H1 (cell line): Measurements from ENCODE around the gene OBI1. TPM values are rescaled to one million over a fixed set of nuclear protein-coding genes. Genes with fewer than 3 reads are reported as not detected.

Experiments
- CTCF ChIA-PET: fragments of 300-600 bp; sonication (Branson Sonifier 250); formaldehyde crosslinking; loops from one replicate; lab custom pipeline; 2021; ENCODE audit not compliant: partially characterized antibody; lab: Charles Lee
- POLR2A ChIA-PET: fragments of 300-600 bp; sonication (Branson Sonifier 250); formaldehyde crosslinking; loops from one replicate; lab custom pipeline; 2021; ENCODE audit warnings: inconsistent platforms; ENCODE audit not compliant: partially characterized antibody; lab: Charles Lee
- DNase-seq, 2 experiments: peaks; one replicate each; pipeline versions ENCODE4 v3.0.0 to v3.0.0-alpha.2; 2010 to 2022; ENCODE audit warnings: low spot score in 2 of 2, low read depth in 1 of 2, mixed read lengths in 1 of 2
- FAIRE-seq: peaks from 2 replicates; lab custom pipeline; 2011; peaks lifted over from hg19 to GRCh38; lab: Jason Lieb, UNC
- H2AFZ ChIP-seq: 2 replicates; pipeline ENCODE4 v1.8.1; 2012; ENCODE audit warnings: low read length, inconsistent platforms
- H2AK5ac ChIP-seq: 2 replicates; pipeline ENCODE4 v1.6.1; 2013; ENCODE audit warnings: low read depth, low read length
- H2BK120ac ChIP-seq: replicated peaks from 2 replicates; pipeline ENCODE3; 2013; ENCODE audit warnings: low read depth, low read length, inconsistent platforms
- H2BK12ac ChIP-seq: 2 replicates; pipeline ENCODE4 v1.6.1; 2013; ENCODE audit warnings: low read depth, low read length
- H2BK15ac ChIP-seq: 2 replicates; pipeline ENCODE4 v1.6.1; 2013; ENCODE audit warnings: low read length
- H2BK20ac ChIP-seq: 2 replicates; pipeline ENCODE4 v1.6.1; 2013; ENCODE audit warnings: low read length
- H2BK5ac ChIP-seq: 2 replicates; pipeline ENCODE4 v1.6.1; 2013; ENCODE audit warnings: low read depth, low read length
- H3K14ac ChIP-seq: 2 replicates; pipeline ENCODE4 v1.6.1; 2013; ENCODE audit warnings: inconsistent platforms; ENCODE audit not compliant: insufficient read length
- H3K18ac ChIP-seq: 2 replicates; pipeline ENCODE4 v1.6.1; 2013; ENCODE audit warnings: low read length; ENCODE audit errors: extremely low read depth
- H3K23ac ChIP-seq: 2 replicates; pipeline ENCODE4 v1.6.1; 2013; ENCODE audit warnings: inconsistent platforms; ENCODE audit not compliant: insufficient read length
- H3K23me2 ChIP-seq: 2 replicates; pipeline ENCODE4 v1.6.1; 2013; ENCODE audit warnings: low read depth, low read length
- H3K27ac ChIP-seq: 2 replicates; pipeline ENCODE4 v1.6.1; 2011; ENCODE audit warnings: low read depth, low read length, inconsistent platforms
- H3K27me3 ChIP-seq, 4 experiments: replicated peaks in 1 of 4; 1 replicate in 1 of 4; 2 replicates in 3 of 4; pipeline versions ENCODE4 v1.6.1 to v1.8.1; 2011 to 2013; ENCODE audit warnings: low read length in 3 of 4, mild to moderate bottlenecking in 3 of 4, inconsistent platforms in 2 of 4, mixed read lengths in 2 of 4, moderate library complexity in 1 of 4; ENCODE audit not compliant: control insufficient read depth in 3 of 4, insufficient read depth in 3 of 4; ENCODE audit errors: extremely low read depth in 1 of 4
- H3K36me3 ChIP-seq, 4 experiments: 2 replicates each; pipeline versions ENCODE4 v1.6.1 to v1.8.1; 2011 to 2013; ENCODE audit warnings: mild to moderate bottlenecking in 4 of 4, low read length in 3 of 4, moderate library complexity in 2 of 4, control low read depth in 1 of 4, inconsistent platforms in 1 of 4; ENCODE audit not compliant: insufficient read depth in 4 of 4, control insufficient read depth in 2 of 4
- H3K4ac ChIP-seq: replicated peaks from 2 replicates; pipeline ENCODE3; 2013; ENCODE audit warnings: low read length, low read depth, mixed read lengths, inconsistent platforms; ENCODE audit not compliant: insufficient read length
- H3K4me1 ChIP-seq, 4 experiments: replicated peaks in 1 of 4; 1 replicate in 1 of 4; 2 replicates in 3 of 4; pipeline versions ENCODE4 v1.6.1 to v1.8.1; 2011 to 2013; ENCODE audit warnings: low read length in 3 of 4, inconsistent platforms in 2 of 4, mixed read lengths in 1 of 4; ENCODE audit not compliant: insufficient read depth in 4 of 4, control insufficient read depth in 3 of 4
- H3K4me2 ChIP-seq, 2 experiments: 2 replicates each; pipeline versions ENCODE4 v1.6.1 to v1.8.1; 2011 to 2013; ENCODE audit warnings: low read depth in 2 of 2, low read length in 2 of 2, control low read depth in 1 of 2, inconsistent platforms in 1 of 2, mild to moderate bottlenecking in 1 of 2; ENCODE audit not compliant: insufficient read depth in 1 of 2
- H3K4me3 ChIP-seq, 4 experiments: fragments of 200-600, 300-600 bp in 1 of 4; sonication (generic), shearing (Covaris generic), sonication (Bioruptor Twin) in 1 of 4; 2 replicates each; pipeline versions ENCODE4 v1.5.1 to v1.8.1; 2011 to 2016; ENCODE audit warnings: low read length in 4 of 4, low read depth in 3 of 4, control low read depth in 2 of 4, inconsistent platforms in 2 of 4, mild to moderate bottlenecking in 2 of 4, mixed read lengths in 1 of 4, moderate library complexity in 1 of 4; ENCODE audit not compliant: insufficient read depth in 2 of 4; ENCODE audit errors: extremely low read depth in 1 of 4
- H3K56ac ChIP-seq: replicated peaks from 2 replicates; pipeline ENCODE3; 2013; ENCODE audit warnings: low read depth, mild to moderate bottlenecking, mixed read lengths, low read length, inconsistent platforms; ENCODE audit not compliant: insufficient read length
- H3K79me1 ChIP-seq: 2 replicates; pipeline ENCODE4 v1.6.1; 2013; ENCODE audit warnings: low read depth, low read length, control low read depth
- H3K79me2 ChIP-seq, 2 experiments: 2 replicates each; pipeline versions ENCODE4 v1.6.1 to v1.8.1; 2012 to 2013; ENCODE audit warnings: low read length in 2 of 2, mild to moderate bottlenecking in 2 of 2, inconsistent platforms in 1 of 2; ENCODE audit not compliant: insufficient read depth in 2 of 2, control insufficient read depth in 1 of 2
- H3K9ac ChIP-seq, 4 experiments: replicated peaks in 1 of 4; 1 replicate in 1 of 4; 2 replicates in 3 of 4; pipeline versions ENCODE4 v1.6.1 to v1.8.1; 2011 to 2013; ENCODE audit warnings: low read depth in 3 of 4, low read length in 3 of 4, control low read depth in 2 of 4, mild to moderate bottlenecking in 2 of 4, moderate library complexity in 2 of 4, inconsistent platforms in 1 of 4; ENCODE audit errors: extremely low read depth in 1 of 4
- H3K9me3 ChIP-seq, 2 experiments: 2 replicates each; pipeline versions ENCODE4 v1.6.1 to v1.8.1; 2012 to 2013; ENCODE audit warnings: mild to moderate bottlenecking in 2 of 2, moderate library complexity in 2 of 2, control low read depth in 1 of 2, inconsistent platforms in 1 of 2, low read depth in 1 of 2, low read length in 1 of 2, mixed read lengths in 1 of 2; ENCODE audit not compliant: insufficient read depth in 2 of 2
- H4K20me1 ChIP-seq, 2 experiments: replicated peaks in 1 of 2; 2 replicates each; pipeline versions ENCODE3 to v1.8.1; 2011 to 2013; ENCODE audit warnings: inconsistent platforms in 2 of 2, low read length in 2 of 2, mild to moderate bottlenecking in 1 of 2; ENCODE audit not compliant: insufficient read depth in 2 of 2, control insufficient read depth in 1 of 2
- H4K5ac ChIP-seq: 2 replicates; pipeline ENCODE4 v1.6.1; 2013; ENCODE audit warnings: low read length, low read depth, mixed read lengths, inconsistent platforms; ENCODE audit not compliant: insufficient read length
- H4K8ac ChIP-seq: 2 replicates; pipeline ENCODE4 v1.8.0; 2013; ENCODE audit warnings: mild to moderate bottlenecking, moderate library complexity, low read length, inconsistent platforms; ENCODE audit not compliant: insufficient read depth; ENCODE audit errors: extremely low read depth
- H4K91ac ChIP-seq: replicated peaks from 2 replicates; pipeline ENCODE3; 2013; ENCODE audit warnings: low read length, mixed read lengths, inconsistent platforms; ENCODE audit not compliant: insufficient read length
- CHD2 ChIP-seq: IDR thresholded peaks from 2 replicates; pipeline ENCODE4 v1.6.1; 2012; ENCODE audit warnings: low read length, improper control_type of control experiment
- EGR1 ChIP-seq: IDR thresholded peaks from 2 replicates; pipeline ENCODE4 v1.6.1; 2011; ENCODE audit warnings: low read depth, low read length, borderline replicate concordance
- EZH2 ChIP-seq: fragments of 200-600 bp; sonication (generic); IDR thresholded peaks from 2 replicates; pipeline ENCODE4 v1.7.1; 2012; ENCODE audit warnings: low read depth, mild to moderate bottlenecking, moderate library complexity, low read length, inconsistent platforms; ENCODE audit not compliant: severe bottlenecking
- GTF2F1 ChIP-seq: IDR thresholded peaks from 2 replicates; pipeline ENCODE4 v1.6.1; 2012; ENCODE audit warnings: low read depth, low read length, improper control_type of control experiment, borderline replicate concordance
- JUND ChIP-seq: IDR thresholded peaks from 2 replicates; pipeline ENCODE4 v1.6.1; 2011; ENCODE audit warnings: mild to moderate bottlenecking, improper control_type of control experiment, low read length
- MAFK ChIP-seq: IDR thresholded peaks from 2 replicates; pipeline ENCODE4 v1.6.1; 2012; ENCODE audit warnings: low read depth, mild to moderate bottlenecking, improper control_type of control experiment, low read length
- NRF1 ChIP-seq: IDR thresholded peaks from 2 replicates; pipeline ENCODE4 v1.6.1; 2011; ENCODE audit warnings: mild to moderate bottlenecking, low read depth, low read length, improper control_type of control experiment
- SP4 ChIP-seq: IDR thresholded peaks from 2 replicates; pipeline ENCODE4 v1.6.1; 2012; ENCODE audit warnings: low read length, inconsistent platforms
- TBP ChIP-seq: IDR thresholded peaks from 2 replicates; pipeline ENCODE4 v1.6.1; 2011; ENCODE audit warnings: low read depth, low read length, improper control_type of control experiment
- TEAD4 ChIP-seq: IDR thresholded peaks from 2 replicates; pipeline ENCODE4 v1.6.1; 2012; ENCODE audit warnings: low read depth, low read length, inconsistent platforms, mixed read lengths
- ZNF274 ChIP-seq: IDR thresholded peaks from 2 replicates; pipeline ENCODE4 v1.7.0; 2012; ENCODE audit warnings: low read length, borderline replicate concordance; ENCODE audit errors: extremely low read depth
- WGBS, 2 experiments: shearing (Covaris generic) in 1 of 2; methylation state at CpG; one replicate each; pipeline versions ENCODE4 v1.1.6 to v1.1.7; 2013 to 2015; ENCODE audit warnings: low lambda C conversion rate in 2 of 2, mixed read lengths in 2 of 2, inconsistent platforms in 1 of 2, low coverage in 1 of 2, missing lambda C conversion rate in 1 of 2; ENCODE audit not compliant: insufficient replicate concordance in 2 of 2, insufficient coverage in 1 of 2, insufficient read length in 1 of 2; ENCODE audit errors: extremely low coverage in 1 of 2, missing lambda C conversion rate in 1 of 2; 5-methylcytosine and 5-hydroxymethylcytosine counted together
- polyA plus RNA-seq, 7 experiments: library from polyadenylated mRNA; depleted of rRNA in 3 of 7; stranded (reverse) in 5 of 7; unstranded in 2 of 7; fragments of >200 nt in 5 of 7; fragments of 200-250 nt in 2 of 7; gene quantifications; 1 replicate in 5 of 7; 2 replicates in 1 of 7; 4 replicates in 1 of 7; pipeline versions ENCODE4 v1.2.1 to v1.2.3, GENCODE V29; 2011 to 2013; ENCODE audit warnings: missing spikeins in 2 of 7, mixed read lengths in 2 of 7
- total RNA-seq: library from RNA; stranded (reverse); fragmentation: NEBNext Ultra II Directional; extraction: Animal tissue kit (Norgen Biotek cat#: 25700); gene quantifications from 2 replicates; pipeline ENCODE4 v1.2.1, GENCODE V29; 2021

The OBI1 gene
- total and polyA plus RNA-seq, 2 of the 8 experiments (the other 6 are each of a cell fraction or from before 2014, with no cell fraction given): 7.1 to 14.3 TPM

- Histone ChIP-seq H4K5ac (no peak overlapping the region), H4K20me1 (peaks cover 17 to 23% of the 10 kb centered on the region in 2 experiments), H2AFZ (no peak overlapping the region), H3K27me3 (peaks cover 85 to 97% (median 94%) of the 10 kb centered on the region in 4 experiments), H3K23me2 (peaks cover 19% of the 10 kb centered on the region; the same call in 1 of the 2 replicates), H2BK12ac (peak overlapping the region; percentile 84; the same call in 1 of the 2 replicates), H3K27ac (no peak overlapping the region), H3K23ac (no peak overlapping the region), H4K91ac (no peak overlapping the region), H2BK20ac (no peak overlapping the region), H4K8ac (peak overlapping the region; percentile 75), H3K56ac (no peak overlapping the region), H3K14ac (no peak overlapping the region), H3K4me1 (peaks cover 0 to 35% (median 10%) of the 10 kb centered on the region in 4 experiments; a peak in 6 of 7 replicates), H3K9me3 (no peaks in the 10 kb centered on the region), H2BK15ac (no peak overlapping the region; the same call in 1 of the 2 replicates), H3K79me2 (no peaks in the 10 kb centered on the region), H3K4ac (no peak overlapping the region), H3K18ac (0 out of 2 replicates have a peak overlapping the region, but pooled peaks have one; percentile 24), H2BK120ac (no peak overlapping the region), H2BK5ac (no peak overlapping the region), H2AK5ac (no peak overlapping the region), H3K4me3 (peak overlapping the region; percentile 21 to 57 (median 31)), H3K9ac (no peak overlapping the region), H3K79me1 (no peaks in the 10 kb centered on the region), H3K4me2 (peak overlapping the region; percentile 79 to 93), H3K36me3 (no peaks in the 10 kb centered on the region; a peak in 1 of 8 replicates)
- 2% methylated on average over 51 of the region's 58 CpGs; no CpG with 5 or more reads in 1 of the 2 experiments for WGBS, 2 experiments
- ChIA-PET POLR2A (no interaction called here), CTCF (interaction anchor here (0.9 to 1.2 kb wide), 2 partner anchors 14 kb away, joined by 3 to 4 read pairs; no protein-coding TSS in a partner anchor)
- no peak for FAIRE-seq
- DNase-seq: peak in 1 of 2 experiments; percentile 65
- TF ChIP-seq JUND (no peak), CHD2 (no peak), ZNF274 (no peak), SP4 (no peak), TEAD4 (no peak), MAFK (no peak), TBP (no peak), GTF2F1 (no peak), NRF1 (no peak), EGR1 (no peak), EZH2 (peak; percentile 83)
These were observed 57.7 kb downstream of the OBI1 start for GRCh38 chr13:78601124-78601873.
